HEK293T (cell line): ENCODE measurements around the gene RNASEH2A.

Experiments
- ARNT ChIP-seq: fragments of 450-650 bp; IDR thresholded peaks from 2 replicates; pipeline ENCODE4 v1.6.1; 2017; ENCODE audit warnings: mild to moderate bottlenecking
- BHLHE40 ChIP-seq: fragments of 450-650 bp; IDR thresholded peaks from 2 replicates; pipeline ENCODE4 v1.6.1; 2016; ENCODE audit warnings: mild to moderate bottlenecking, moderate library complexity, borderline replicate concordance
- CTBP1 ChIP-seq: fragments of 450-650 bp; IDR thresholded peaks from 2 replicates; pipeline ENCODE4 v1.6.1; 2016; ENCODE audit warnings: borderline replicate concordance
- ELF4 ChIP-seq: fragments of 450-650 bp; IDR thresholded peaks from 2 replicates; pipeline ENCODE4 v1.6.1; 2017; ENCODE audit warnings: antibody characterized with exemption
- FOXA1 ChIP-seq: fragments of 450-650 bp; IDR thresholded peaks from 2 replicates; pipeline ENCODE4 v1.6.1; 2016; ENCODE audit warnings: mild to moderate bottlenecking
- FOXK2 ChIP-seq: fragments of 450-650 bp; IDR thresholded peaks from 2 replicates; pipeline ENCODE4 v1.6.1; 2016; ENCODE audit warnings: mild to moderate bottlenecking
- FOXM1 ChIP-seq: fragments of 450-650 bp; IDR thresholded peaks from 2 replicates; pipeline ENCODE4 v1.6.1; 2017; ENCODE audit warnings: mild to moderate bottlenecking, borderline replicate concordance
- HDGF ChIP-seq: fragments of 450-650 bp; IDR thresholded peaks from 2 replicates; pipeline ENCODE4 v1.6.1; 2017; ENCODE audit warnings: antibody characterized with exemption, borderline replicate concordance
- L3MBTL2 ChIP-seq: fragments of 450-650 bp; conservative IDR thresholded peaks from 2 replicates; pipeline ENCODE4 v1.6.1; 2016; ENCODE audit warnings: mild to moderate bottlenecking
- SP1 ChIP-seq: fragments of 450-650 bp; IDR thresholded peaks from 2 replicates; pipeline ENCODE4 v1.6.1; 2017
- SUZ12 ChIP-seq: fragments of 450-650 bp; IDR thresholded peaks from 2 replicates; pipeline ENCODE4 v1.6.1; 2016; ENCODE audit warnings: mild to moderate bottlenecking
- TARDBP ChIP-seq: fragments of 450-650 bp; IDR thresholded peaks from 2 replicates; pipeline ENCODE4 v1.6.1; 2016
- ZNF384 ChIP-seq: fragments of 450-650 bp; IDR thresholded peaks from 2 replicates; pipeline ENCODE4 v1.6.1; 2016
- TF ChIP-seq, protein P1 (sequence below): fragments of 450-650 bp; IDR thresholded peaks from 2 replicates; pipeline ENCODE4 v1.6.1; 2016

DNA sequence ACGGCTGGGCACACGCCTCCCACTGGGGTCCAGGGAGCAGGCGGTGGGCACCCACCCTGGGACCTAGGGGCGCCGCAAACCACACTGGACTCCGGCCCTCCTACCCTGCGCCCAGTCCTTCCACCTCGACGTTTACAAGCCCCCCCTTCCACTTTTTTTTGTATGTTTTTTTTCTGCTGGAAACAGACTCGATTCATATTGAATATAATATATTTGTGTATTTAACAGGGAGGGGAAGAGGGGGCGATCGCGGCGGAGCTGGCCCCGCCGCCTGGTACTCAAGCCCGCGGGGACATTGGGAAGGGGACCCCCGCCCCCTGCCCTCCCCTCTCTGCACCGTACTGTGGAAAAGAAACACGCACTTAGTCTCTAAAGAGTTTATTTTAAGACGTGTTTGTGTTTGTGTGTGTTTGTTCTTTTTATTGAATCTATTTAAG is 13.5 kb upstream of the RNASEH2A start:
- TF ChIP-seq SUZ12, result no peak
- no peak for TF ChIP-seq BHLHE40
- TF ChIP-seq HDGF, result no peak
- no peak for TF ChIP-seq ELF4
- TF ChIP-seq SP1, result no peak
- no peak for TF ChIP-seq FOXK2
- no peak for TF ChIP-seq FOXM1
- no peak for TF ChIP-seq TARDBP
- TF ChIP-seq, protein P1, sequence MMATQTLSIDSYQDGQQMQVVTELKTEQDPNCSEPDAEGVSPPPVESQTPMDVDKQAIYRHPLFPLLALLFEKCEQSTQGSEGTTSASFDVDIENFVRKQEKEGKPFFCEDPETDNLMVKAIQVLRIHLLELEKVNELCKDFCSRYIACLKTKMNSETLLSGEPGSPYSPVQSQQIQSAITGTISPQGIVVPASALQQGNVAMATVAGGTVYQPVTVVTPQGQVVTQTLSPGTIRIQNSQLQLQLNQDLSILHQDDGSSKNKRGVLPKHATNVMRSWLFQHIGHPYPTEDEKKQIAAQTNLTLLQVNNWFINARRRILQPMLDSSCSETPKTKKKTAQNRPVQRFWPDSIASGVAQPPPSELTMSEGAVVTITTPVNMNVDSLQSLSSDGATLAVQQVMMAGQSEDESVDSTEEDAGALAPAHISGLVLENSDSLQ, result no peak
- no peak for TF ChIP-seq CTBP1
- no peak; the same call in none of the 2 replicates for TF ChIP-seq L3MBTL2
- no peak for TF ChIP-seq ZNF384
- TF ChIP-seq FOXA1, result no peak
- TF ChIP-seq ARNT, result no peak
